ENCODE data around the gene PTGIS. TPM values are rescaled to one million over a fixed set of nuclear protein-coding genes. Genes with fewer than 3 reads are reported as not detected.

The PTGIS gene
- total and polyA plus RNA-seq, 7 donors: 2.7 to 26.5 (median 8.0) TPM

DNA sequence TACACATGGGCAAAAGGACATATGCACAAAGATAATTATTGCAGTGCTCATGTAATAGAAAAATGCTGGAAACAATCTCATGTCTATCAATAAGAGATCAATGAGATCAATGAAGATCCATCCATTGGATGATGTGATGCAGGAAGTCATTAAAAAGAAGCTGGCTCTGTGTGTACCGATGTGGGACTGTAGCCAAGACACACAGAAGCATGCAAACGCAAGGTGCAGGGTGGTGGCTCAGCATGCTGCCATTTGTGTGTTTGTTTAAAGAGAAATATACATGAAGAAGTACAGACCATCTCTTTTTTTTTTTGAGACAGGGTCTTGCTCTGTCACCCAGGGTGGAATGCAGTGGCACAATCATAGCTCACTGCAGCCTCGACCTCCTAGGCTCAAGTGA lies 52.4 kb downstream of the PTGIS start:
- ATAC-seq (no peak), DNase-seq (no peak)
- H3K36me3 ChIP-seq (ENCODE audit: insufficient read depth in 1 of 2, low read depth in 1 of 2): no peaks in the 10 kb centered on the region
- no peaks in the 10 kb centered on the region for H3K9me3 ChIP-seq
- whole genome bisulfite sequencing, 3 donors: 55 to 69% (median 56%) methylated on average over 3 of the region's 3 CpGs
- H3K27me3 ChIP-seq (ENCODE audit: insufficient read depth in 3 of 3, low read length in 2 of 3): peaks cover 0 to 9% (median 0%) of the 10 kb centered on the region in 3 donors
- H3K27ac ChIP-seq: no peak overlapping the region
- peaks cover 5% of the 10 kb centered on the region for H3K4me1 ChIP-seq
- intact Hi-C loops (cut with DNase I): no loop called here
- no peak overlapping the region for H3K4me3 ChIP-seq
- no peak for TF ChIP-seq CTCF (IDR thresholded peaks at IDR 0.05)

DNA sequence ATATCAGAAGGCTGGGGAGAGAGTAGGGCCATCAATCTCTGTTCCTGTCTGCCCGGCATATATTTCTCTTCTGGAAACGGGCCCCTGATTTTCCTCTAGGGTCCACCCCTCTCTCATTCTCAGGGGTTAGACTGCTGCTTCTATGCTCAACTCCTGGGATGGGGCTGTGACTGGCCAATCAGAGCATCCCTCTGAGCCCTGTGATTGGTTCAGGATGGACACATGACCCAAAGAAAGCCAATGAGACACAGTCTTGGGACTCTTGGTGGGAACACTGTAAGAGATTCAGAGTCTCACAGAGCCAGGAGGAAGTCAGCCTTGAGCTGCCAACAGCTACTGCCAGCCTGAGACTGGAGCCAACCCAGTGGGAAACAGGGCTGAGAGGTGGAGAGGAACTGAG lies 54.4 kb downstream of the PTGIS start:
- intact Hi-C loops (cut with DNase I): no loop called here
- H3K4me3 ChIP-seq: no peak overlapping the region
- H3K27me3 ChIP-seq (ENCODE audit: insufficient read depth in 3 of 3, low read length in 2 of 3): peaks cover 0 to 9% (median 0%) of the 10 kb centered on the region in 3 donors
- TF ChIP-seq CTCF (IDR thresholded peaks at IDR 0.05): no peak
- no peaks in the 10 kb centered on the region for H3K36me3 ChIP-seq (ENCODE audit: insufficient read depth in 1 of 2, low read depth in 1 of 2)
- H3K27ac ChIP-seq: no peak overlapping the region
- DNase-seq (no peak), ATAC-seq (no peak)
- H3K4me1 ChIP-seq: peaks cover 9% of the 10 kb centered on the region
- no peaks in the 10 kb centered on the region for H3K9me3 ChIP-seq
- 86 to 96% (median 94%) methylated on average over 2 of the region's 2 CpGs for WGBS, 3 donors

GRCh38 chr20:49513009-49513408 lies 54.9 kb downstream of the PTGIS start:
- Histone ChIP-seq H3K27me3 (ENCODE audit: insufficient read depth in 3 of 3, low read length in 2 of 3) (peaks cover 0 to 9% (median 0%) of the 10 kb centered on the region in 3 donors), H3K27ac (no peak overlapping the region), H3K4me3 (no peak overlapping the region), H3K36me3 (ENCODE audit: insufficient read depth in 1 of 2, low read depth in 1 of 2) (no peaks in the 10 kb centered on the region), H3K4me1 (peaks cover 13% of the 10 kb centered on the region), H3K9me3 (no peaks in the 10 kb centered on the region)
- TF ChIP-seq CTCF (IDR thresholded peaks at IDR 0.05): no peak
- intact Hi-C loops (cut with DNase I): no loop called here
- DNase-seq (no peak), ATAC-seq (no peak)
- 92 to 97% (median 96%) methylated on average over 11 of the region's 11 CpGs for WGBS, 3 donors

- no peak for DNase-seq
- 96 to 99% (median 97%) methylated on average over 2 of the region's 2 CpGs for WGBS, 3 donors
- H3K9me3 ChIP-seq: no peaks in the 10 kb centered on the region
- H3K27me3 ChIP-seq (ENCODE audit: insufficient read depth in 3 of 3, low read length in 2 of 3): peaks cover 0 to 9% (median 0%) of the 10 kb centered on the region in 3 donors
- H3K4me3 ChIP-seq: no peak overlapping the region
- intact Hi-C loops (cut with DNase I): no loop called here
- H3K4me1 ChIP-seq: peaks cover 16% of the 10 kb centered on the region
- H3K36me3 ChIP-seq (ENCODE audit: insufficient read depth in 1 of 2, low read depth in 1 of 2): no peaks in the 10 kb centered on the region
- TF ChIP-seq CTCF (IDR thresholded peaks at IDR 0.05): no peak
- no peak overlapping the region for H3K27ac ChIP-seq
- no peak for ATAC-seq
These were observed 56.0 kb downstream of the PTGIS start for GRCh38 chr20:49511788-49512525.

Measured in psoas muscle (tissue), 8 donors.